Endothelial cell of umbilical vein (primary cell): Measurements from ENCODE around the gene CRYBG3.

Source experiments
- CTCF ChIP-seq, 2 donors: IDR thresholded peaks; 1 replicate in 1 of 2; 2 replicates in 1 of 2; pipeline ENCODE4 v1.5.1; 2011; ENCODE audit warnings: low read length in 2 of 2, mild to moderate bottlenecking in 2 of 2, moderate library complexity in 2 of 2, control low read depth in 1 of 2, inconsistent platforms in 1 of 2, low read depth in 1 of 2; ENCODE audit not compliant: insufficient read depth in 1 of 2; ENCODE audit errors: extremely low read depth in 1 of 2
- EZH2 ChIP-seq: IDR thresholded peaks from 2 replicates; pipeline ENCODE4 v1.6.1; 2012; ENCODE audit warnings: borderline replicate concordance, low read depth, mild to moderate bottlenecking, moderate library complexity, low read length, inconsistent platforms; ENCODE audit not compliant: severe bottlenecking
- POLR2A ChIP-seq: IDR thresholded peaks from 2 replicates; pipeline ENCODE4 v1.6.1; 2012; ENCODE audit warnings: low read depth, mild to moderate bottlenecking, control low read depth, low read length
- POLR2AphosphoS5 ChIP-seq: IDR thresholded peaks from 2 replicates; pipeline ENCODE4 v1.6.1; 2012; ENCODE audit warnings: low read depth, mild to moderate bottlenecking, control low read depth, low read length, moderate library complexity; ENCODE audit not compliant: insufficient read depth

GRCh38 chr3:97848779-97849178 lies 27.0 kb downstream of the CRYBG3 start:
- no peak for TF ChIP-seq POLR2AphosphoS5
- TF ChIP-seq CTCF (IDR thresholded peaks at IDR 0.05; ENCODE audit: extremely low read depth in 1 of 2, insufficient read depth in 1 of 2, low read depth in 1 of 2, low read length in 2 of 2): no peak
- no peak for TF ChIP-seq POLR2A
- no peak for TF ChIP-seq EZH2
